ENCODE measurements around the gene NR2F2.

NR2F2 gene

GRCh38 chr15:96335411-96336024 is 5.0 kb downstream of the NR2F2 start:
- no peak overlapping the region for H3K4me3 ChIP-seq (ENCODE audit: low read depth, low read length, poor library complexity, severe bottlenecking)
- no peaks in the 10 kb centered on the region for H4K20me1 ChIP-seq (ENCODE audit: insufficient read depth, low read length)
- no peaks in the 10 kb centered on the region for H3F3A ChIP-seq (ENCODE audit: insufficient read depth, low read length)
- H3K79me2 ChIP-seq (ENCODE audit: insufficient read depth, low read length) = no peaks in the 10 kb centered on the region
- no peak overlapping the region for H2AFZ ChIP-seq (ENCODE audit: low read length)
- H3K36me3 ChIP-seq (ENCODE audit: insufficient read depth, low read length) = no peaks in the 10 kb centered on the region
- H3K9me2 ChIP-seq (ENCODE audit: low read depth, low read length) = no peaks in the 10 kb centered on the region
- no peaks in the 10 kb centered on the region for H3K9me3 ChIP-seq (ENCODE audit: low read length)
- no peaks in the 10 kb centered on the region for H3K4me1 ChIP-seq (ENCODE audit: insufficient read depth, low read length, severe bottlenecking)
- no peaks in the 10 kb centered on the region for H3K27me3 ChIP-seq (ENCODE audit: insufficient read depth, low read length)
- TF ChIP-seq EZH2 (IDR thresholded peaks at IDR 0.05; ENCODE audit: borderline replicate concordance, low read length) = no peak
- TF ChIP-seq, protein P1, sequence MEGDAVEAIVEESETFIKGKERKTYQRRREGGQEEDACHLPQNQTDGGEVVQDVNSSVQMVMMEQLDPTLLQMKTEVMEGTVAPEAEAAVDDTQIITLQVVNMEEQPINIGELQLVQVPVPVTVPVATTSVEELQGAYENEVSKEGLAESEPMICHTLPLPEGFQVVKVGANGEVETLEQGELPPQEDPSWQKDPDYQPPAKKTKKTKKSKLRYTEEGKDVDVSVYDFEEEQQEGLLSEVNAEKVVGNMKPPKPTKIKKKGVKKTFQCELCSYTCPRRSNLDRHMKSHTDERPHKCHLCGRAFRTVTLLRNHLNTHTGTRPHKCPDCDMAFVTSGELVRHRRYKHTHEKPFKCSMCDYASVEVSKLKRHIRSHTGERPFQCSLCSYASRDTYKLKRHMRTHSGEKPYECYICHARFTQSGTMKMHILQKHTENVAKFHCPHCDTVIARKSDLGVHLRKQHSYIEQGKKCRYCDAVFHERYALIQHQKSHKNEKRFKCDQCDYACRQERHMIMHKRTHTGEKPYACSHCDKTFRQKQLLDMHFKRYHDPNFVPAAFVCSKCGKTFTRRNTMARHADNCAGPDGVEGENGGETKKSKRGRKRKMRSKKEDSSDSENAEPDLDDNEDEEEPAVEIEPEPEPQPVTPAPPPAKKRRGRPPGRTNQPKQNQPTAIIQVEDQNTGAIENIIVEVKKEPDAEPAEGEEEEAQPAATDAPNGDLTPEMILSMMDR (IDR thresholded peaks at IDR 0.05; ENCODE audit: low read length) = no peak
- no peak overlapping the region for H3K4me2 ChIP-seq (ENCODE audit: low read length)
- no peak overlapping the region for H3K9ac ChIP-seq (ENCODE audit: low read length)
- H3K27ac ChIP-seq (ENCODE audit: low read depth, low read length, poor library complexity, severe bottlenecking) = no peak overlapping the region

GRCh38 chr15:96336108-96336595 is 5.7 kb downstream of the NR2F2 start:
- H3K36me3 ChIP-seq (ENCODE audit: insufficient read depth, low read length) = no peaks in the 10 kb centered on the region
- H3K9me2 ChIP-seq (ENCODE audit: low read depth, low read length) = no peaks in the 10 kb centered on the region
- no peaks in the 10 kb centered on the region for H3K4me1 ChIP-seq (ENCODE audit: insufficient read depth, low read length, severe bottlenecking)
- H3K79me2 ChIP-seq (ENCODE audit: insufficient read depth, low read length) = no peaks in the 10 kb centered on the region
- H3K4me3 ChIP-seq (ENCODE audit: low read depth, low read length, poor library complexity, severe bottlenecking) = no peak overlapping the region
- no peak for TF ChIP-seq EZH2 (IDR thresholded peaks at IDR 0.05; ENCODE audit: borderline replicate concordance, low read length)
- TF ChIP-seq, protein P1 (IDR thresholded peaks at IDR 0.05; ENCODE audit: low read length) = no peak
- no peaks in the 10 kb centered on the region for H3K9me3 ChIP-seq (ENCODE audit: low read length)
- no peaks in the 10 kb centered on the region for H4K20me1 ChIP-seq (ENCODE audit: insufficient read depth, low read length)
- H3K27ac ChIP-seq (ENCODE audit: low read depth, low read length, poor library complexity, severe bottlenecking) = no peak overlapping the region
- no peak overlapping the region for H2AFZ ChIP-seq (ENCODE audit: low read length)
- H3K4me2 ChIP-seq (ENCODE audit: low read length) = no peak overlapping the region
- no peaks in the 10 kb centered on the region for H3K27me3 ChIP-seq (ENCODE audit: insufficient read depth, low read length)
- no peak overlapping the region for H3K9ac ChIP-seq (ENCODE audit: low read length)
- no peaks in the 10 kb centered on the region for H3F3A ChIP-seq (ENCODE audit: insufficient read depth, low read length)

GRCh38 chr15:96336596-96337364 is 6.3 kb downstream of the NR2F2 start:
- Histone ChIP-seq H3K4me2 (ENCODE audit: low read length) (no peak overlapping the region), H3K79me2 (ENCODE audit: insufficient read depth, low read length) (no peaks in the 10 kb centered on the region), H3K4me1 (ENCODE audit: insufficient read depth, low read length, severe bottlenecking) (no peaks in the 10 kb centered on the region), H3K27me3 (ENCODE audit: insufficient read depth, low read length) (no peaks in the 10 kb centered on the region), H3K9me3 (ENCODE audit: low read length) (no peaks in the 10 kb centered on the region), H4K20me1 (ENCODE audit: insufficient read depth, low read length) (no peaks in the 10 kb centered on the region), H3K4me3 (ENCODE audit: low read depth, low read length, poor library complexity, severe bottlenecking) (no peak overlapping the region), H3K36me3 (ENCODE audit: insufficient read depth, low read length) (no peaks in the 10 kb centered on the region), H3K9me2 (ENCODE audit: low read depth, low read length) (no peaks in the 10 kb centered on the region), H3K9ac (ENCODE audit: low read length) (no peak overlapping the region), H2AFZ (ENCODE audit: low read length) (no peak overlapping the region), H3K27ac (ENCODE audit: low read depth, low read length, poor library complexity, severe bottlenecking) (no peak overlapping the region), H3F3A (ENCODE audit: insufficient read depth, low read length) (no peaks in the 10 kb centered on the region)
- no peak for TF ChIP-seq EZH2 (IDR thresholded peaks at IDR 0.05; ENCODE audit: borderline replicate concordance, low read length)
- TF ChIP-seq, protein P1 (IDR thresholded peaks at IDR 0.05; ENCODE audit: low read length) = no peak

All from OCI-LY1 (cell line).